ENCODE measurements around the gene AUTS2. TPM values are rescaled to one million over a fixed set of nuclear protein-coding genes. Genes with fewer than 3 reads are reported as not detected.

AUTS2 gene
- total RNA-seq, 1 experiment from 2014 or later: 256 TPM

- Histone ChIP-seq H3K18ac (ENCODE audit: insufficient read length, low read depth, low read length) (no peak overlapping the region), H3K23me2 (ENCODE audit: insufficient read length, low read depth, low read length, poor library complexity, severe bottlenecking) (no peaks in the 10 kb centered on the region), H3K56ac (ENCODE audit: insufficient read length, low read depth, low read length) (no peak overlapping the region), H2BK5ac (ENCODE audit: insufficient read length, low read length) (no peak overlapping the region), H3K23ac (ENCODE audit: insufficient read length, low read depth, low read length) (no peak overlapping the region), H3K4me2 (ENCODE audit: insufficient read depth, insufficient read length, low read length) (no peak overlapping the region), H3K9me3 (ENCODE audit: control insufficient read depth, low read depth, low read length) (no peaks in the 10 kb centered on the region), H3K27ac (ENCODE audit: insufficient read length, low read depth, low read length) (no peak overlapping the region), H3K79me2 (ENCODE audit: insufficient read depth, low read length) (no peaks in the 10 kb centered on the region), H2AFZ (ENCODE audit: low read length) (no peak overlapping the region), H2BK15ac (ENCODE audit: low read depth, low read length) (no peak overlapping the region), H4K8ac (replicated peaks; ENCODE audit: insufficient read length, low read depth, low read length) (no peak overlapping the region), H2BK20ac (ENCODE audit: low read depth, low read length, poor library complexity, severe bottlenecking) (no peak overlapping the region), H2BK120ac (ENCODE audit: low read depth, low read length, poor library complexity, severe bottlenecking) (no peak overlapping the region), H3K4me1 (ENCODE audit: insufficient read depth, low read length) (peaks cover 5% of the 10 kb centered on the region; the same call in 1 of the 2 replicates), H2AK5ac (ENCODE audit: insufficient read length, low read length) (no peak overlapping the region), H3K4ac (ENCODE audit: low read depth, low read length) (no peak overlapping the region), H3T11ph (ENCODE audit: low read length) (no peak overlapping the region), H4K20me1 (ENCODE audit: control insufficient read depth, insufficient read depth, insufficient read length) (no peaks in the 10 kb centered on the region), H2BK12ac (ENCODE audit: insufficient read length, low read depth, low read length) (no peak overlapping the region), H3K9ac (ENCODE audit: extremely low read depth, insufficient read length, low read length) (no peak overlapping the region), H3K27me3 (ENCODE audit: insufficient read depth, low read length) (no peaks in the 10 kb centered on the region), H3K14ac (ENCODE audit: insufficient read depth, low read length) (no peak overlapping the region), H4K5ac (ENCODE audit: insufficient read length, low read depth, low read length) (no peak overlapping the region), H3K79me1 (ENCODE audit: insufficient read depth, low read depth, low read length, poor library complexity, severe bottlenecking) (peaks cover 3% of the 10 kb centered on the region), H4K91ac (ENCODE audit: insufficient read length, low read depth, low read length) (no peak overlapping the region)
- no peaks in the 10 kb centered on the region for H3K27me3 Mint-ChIP-seq (ENCODE audit: low read depth)
- H3K4me3 Mint-ChIP-seq: no peak overlapping the region
- peaks cover 31 to 47% of the 10 kb centered on the region in 2 experiments for H3K4me1 Mint-ChIP-seq
- TF ChIP-seq CTCF (conservative IDR thresholded peaks at IDR 0.05): no peak
- peak overlapping the region; percentile 48 to 88 (median 86); a peak in 5 of 7 replicates for H3K27ac Mint-ChIP-seq
- H3K9me3 Mint-ChIP-seq: no peaks in the 10 kb centered on the region
- WGBS (ENCODE audit: extremely low coverage, insufficient read length, low lambda C conversion rate): no CpG with 5 or more reads among the region's 4 CpGs
- no peak for DNase-seq
- H3K36me3 Mint-ChIP-seq (ENCODE audit: insufficient read depth in 1 of 3, low read depth in 3 of 3): peaks cover 35 to 97% (median 96%) of the 10 kb centered on the region in 3 experiments; a peak in 6 of 7 replicates
Measured at GRCh38 chr7:70773406-70773805, 1175.1 kb downstream of the AUTS2 start.

Measured in H9 (cell line).